Astrocyte (in vitro differentiated cells and primary cell): ENCODE data around the gene UTS2B.

Source experiments
- CTCF ChIP-seq: IDR thresholded peaks from 2 replicates; pipeline ENCODE4 v1.5.1; 2011; ENCODE audit warnings: low read depth, mild to moderate bottlenecking, inconsistent platforms, low read length, moderate library complexity; ENCODE audit not compliant: insufficient read depth
- EZH2 ChIP-seq: IDR thresholded peaks from 2 replicates; pipeline ENCODE4 v1.6.1; 2012; ENCODE audit warnings: mild to moderate bottlenecking, low read length, inconsistent platforms; ENCODE audit not compliant: insufficient read depth

GRCh38 chr3:191275751-191276150 is 54.6 kb downstream of the UTS2B start:
- TF ChIP-seq CTCF (no peak), EZH2 (no peak)
